ENCODE results near the gene BCR. TPM values are rescaled to one million over a fixed set of nuclear protein-coding genes. Genes with fewer than 3 reads are reported as not detected.

Gene BCR
- total RNA-seq, 1 donor from 2014 or later, result 129 TPM

DNA sequence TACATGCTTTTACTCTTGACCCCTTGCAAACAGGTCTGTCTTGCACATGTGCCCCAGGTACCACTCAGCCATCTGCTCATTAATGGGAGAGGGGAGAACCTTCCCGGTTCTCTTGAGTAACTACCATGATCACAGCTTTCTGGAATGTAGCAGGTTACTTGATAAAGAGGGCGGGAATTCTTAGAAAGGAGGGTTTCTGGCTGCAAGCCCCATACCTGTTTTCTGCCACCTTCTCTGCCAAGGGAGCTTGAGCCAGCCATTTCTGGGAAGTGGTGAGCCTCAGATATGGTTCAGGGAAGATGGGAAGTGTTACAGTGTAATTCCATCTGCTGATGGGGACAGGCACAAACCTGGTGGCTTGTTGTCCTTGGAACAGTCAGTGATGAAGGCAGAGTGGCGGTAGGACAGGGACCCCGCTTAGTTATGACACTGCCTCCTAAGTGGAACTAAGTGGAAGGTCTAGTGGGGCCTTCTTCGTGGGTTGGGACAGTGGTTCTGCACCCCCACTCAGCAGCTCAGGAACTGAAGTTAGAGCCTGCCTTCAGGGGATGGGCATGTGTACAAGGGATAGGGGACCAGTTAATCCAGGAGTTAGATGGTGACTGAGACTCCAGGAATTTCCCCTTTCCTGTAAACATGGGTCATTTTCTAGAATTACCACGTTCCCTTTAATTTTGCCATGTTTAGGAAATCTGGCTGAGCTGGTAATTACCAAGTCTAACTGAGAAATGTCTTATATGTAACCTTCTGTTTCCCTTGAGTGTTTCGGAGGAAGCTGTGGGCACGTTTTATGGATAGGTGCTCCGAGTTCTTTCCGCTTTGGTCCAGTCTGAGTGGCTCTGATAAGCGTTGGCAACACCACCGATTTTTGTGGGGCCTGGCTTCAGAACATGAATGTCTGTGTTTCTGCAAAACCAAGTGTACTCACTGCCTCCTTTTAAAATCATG is 35.3 kb downstream of the BCR start:
- DNase-seq (ENCODE audit: low read depth in 2 of 2), result peak; percentile 70 to 92

DNA sequence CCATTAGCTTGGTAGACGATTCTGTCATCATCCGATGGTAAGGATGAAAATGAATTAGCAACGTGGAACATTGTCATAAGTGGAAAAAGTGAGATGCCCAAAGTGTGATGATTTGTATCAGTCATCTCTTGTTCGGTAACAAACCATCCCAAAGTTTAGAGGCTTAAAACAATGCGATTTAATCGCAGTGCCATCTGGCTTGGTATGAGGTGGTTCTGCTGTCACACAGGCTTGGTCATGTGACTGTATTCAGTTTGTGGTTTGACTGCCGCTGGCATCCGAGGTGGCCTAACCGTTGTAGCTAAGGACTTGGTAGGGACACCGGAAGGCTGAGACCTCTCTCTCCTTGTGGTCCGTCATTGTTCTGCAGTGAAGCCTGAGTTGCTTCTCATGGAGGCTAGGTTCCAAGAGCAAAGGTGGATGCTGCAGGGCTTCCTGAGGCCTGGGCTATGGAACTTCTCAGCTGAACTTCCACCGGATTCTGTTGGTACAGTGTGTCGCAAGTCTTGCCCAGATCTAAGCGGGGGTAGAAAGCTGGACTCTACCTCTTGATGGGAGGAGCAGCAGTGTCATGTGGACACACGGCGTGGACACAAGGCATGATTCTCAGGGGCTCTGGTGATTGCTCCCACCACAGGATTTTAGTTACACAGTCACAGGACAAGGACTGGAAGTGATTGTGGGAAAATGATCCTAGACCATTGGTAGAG is 36.3 kb downstream of the BCR start:
- peak in 1 of 2 donors; percentile 91 for DNase-seq (ENCODE audit: low read depth in 2 of 2)

DNA sequence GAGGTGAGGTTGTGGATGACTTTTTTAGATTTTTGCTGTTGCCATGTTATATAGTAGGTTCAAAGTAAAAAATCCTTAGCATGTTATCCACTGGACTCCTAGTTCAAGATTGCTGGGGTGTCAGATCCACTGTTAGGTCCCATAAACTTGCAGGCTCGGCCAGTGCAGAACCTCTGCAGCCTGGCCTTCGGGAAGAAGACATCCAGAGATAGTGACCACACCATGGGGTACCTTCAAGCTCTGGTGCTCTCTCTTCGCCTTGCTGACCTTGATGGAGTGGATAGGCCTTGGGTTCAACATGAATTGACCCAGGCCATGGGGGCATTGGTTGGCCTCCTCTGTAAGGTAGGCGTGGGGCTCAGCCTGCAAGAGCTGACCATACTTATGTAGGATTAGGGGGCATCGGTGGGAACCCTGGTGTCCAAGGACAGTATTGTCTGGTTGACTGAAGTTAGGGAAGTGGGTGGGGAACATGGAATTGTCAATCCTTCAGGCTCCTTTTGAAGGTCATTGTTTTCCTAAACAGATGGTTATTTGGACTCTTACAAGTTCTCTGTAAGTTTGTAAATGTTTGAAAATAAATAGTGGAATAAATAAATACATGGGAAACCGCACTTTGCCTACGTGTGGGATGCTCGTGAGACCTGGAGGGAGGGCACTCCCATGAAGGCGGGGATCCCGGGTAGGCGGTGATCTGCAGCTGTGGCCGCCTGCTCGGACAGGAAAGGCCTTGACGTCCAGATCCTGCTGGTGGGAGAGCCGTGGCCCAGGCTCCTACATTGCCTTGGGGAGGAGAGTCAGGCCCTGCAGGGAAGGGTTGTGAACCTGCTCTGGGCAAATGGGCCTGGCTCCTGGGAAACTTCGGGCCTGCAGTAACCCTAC is 37.1 kb downstream of the BCR start:
- peak; percentile 80 to 83 for DNase-seq (ENCODE audit: low read depth in 2 of 2)

GRCh38 chr22:23218053-23218866 is 38.0 kb downstream of the BCR start:
- DNase-seq (ENCODE audit: low read depth in 2 of 2), result peak in 1 of 2 donors; percentile 41

DNA sequence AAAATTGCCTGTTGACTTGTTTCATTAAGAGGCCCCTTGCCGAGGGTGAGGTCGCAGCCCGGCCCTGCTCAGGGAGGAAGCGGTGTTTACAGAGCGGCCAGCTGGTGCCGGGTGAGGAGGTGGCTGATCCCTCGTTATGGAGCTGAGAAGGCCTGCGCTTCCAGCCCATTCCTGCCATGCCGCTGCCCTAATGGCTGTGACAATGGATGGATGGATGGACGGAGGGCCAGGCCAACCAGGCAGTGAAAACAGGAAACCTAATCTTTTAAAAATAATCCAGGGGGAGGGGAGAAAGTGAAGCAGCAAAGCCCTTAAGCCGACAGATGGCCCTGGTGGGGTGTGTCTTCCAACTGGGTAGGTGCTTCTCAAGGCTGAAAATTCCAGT is 38.5 kb downstream of the BCR start:
- peak; percentile 82 to 89 for DNase-seq (ENCODE audit: low read depth in 2 of 2)

DNA sequence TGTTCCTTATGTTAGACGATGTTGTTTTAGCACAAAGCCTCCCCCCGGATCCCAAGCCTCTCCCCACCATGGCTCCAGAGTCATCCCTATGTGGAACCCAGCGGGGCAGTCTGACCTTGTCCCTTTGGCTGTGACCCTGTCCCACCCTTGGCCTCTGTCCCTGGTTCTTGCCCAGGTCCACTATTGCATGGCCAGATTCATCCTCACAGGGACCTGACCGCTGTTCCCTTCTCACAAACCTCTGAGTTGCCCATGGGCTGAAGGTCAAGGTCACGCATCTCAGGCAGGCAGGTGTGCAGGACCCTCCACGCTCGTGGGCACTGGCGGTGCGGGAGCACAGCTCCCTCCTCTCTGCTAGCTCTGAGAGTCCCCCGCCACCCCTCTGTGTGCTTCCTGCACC is 39.0 kb downstream of the BCR start:
- no peak for DNase-seq (ENCODE audit: low read depth in 2 of 2)

DNA sequence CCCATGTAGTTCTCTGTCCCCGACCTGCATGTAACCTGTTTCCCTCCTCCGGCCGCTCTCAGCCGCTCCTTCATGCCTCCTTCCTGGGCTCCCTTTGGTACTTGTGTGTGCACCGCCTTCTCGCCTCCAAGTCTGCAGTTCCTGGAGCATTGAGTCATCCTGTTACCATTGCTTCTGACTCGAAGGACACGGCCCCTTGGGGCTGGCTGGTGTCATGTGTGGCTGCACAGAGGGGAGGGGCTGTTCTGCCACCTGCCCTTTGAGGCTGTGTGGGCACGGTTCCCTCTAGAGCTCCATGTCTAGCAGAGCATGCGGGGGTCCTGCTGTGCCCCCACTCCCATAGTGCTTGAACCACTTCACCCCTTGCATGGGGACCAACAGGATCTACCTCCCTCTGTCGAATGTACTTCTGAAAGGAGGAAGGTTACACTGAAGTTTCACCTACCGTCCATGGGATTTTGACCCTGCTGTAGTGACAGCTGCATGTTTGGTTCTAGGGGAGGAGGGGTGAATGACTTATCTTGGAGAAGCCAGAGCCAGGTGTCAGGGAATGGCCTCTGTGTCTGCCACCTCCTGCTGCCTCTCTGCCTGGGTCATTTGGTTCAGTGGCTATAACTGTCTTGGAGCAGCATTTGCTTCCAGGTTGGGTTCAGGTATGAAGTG is 39.6 kb downstream of the BCR start:
- peak in 1 of 2 donors; percentile 77 for DNase-seq (ENCODE audit: low read depth in 2 of 2)

DNA sequence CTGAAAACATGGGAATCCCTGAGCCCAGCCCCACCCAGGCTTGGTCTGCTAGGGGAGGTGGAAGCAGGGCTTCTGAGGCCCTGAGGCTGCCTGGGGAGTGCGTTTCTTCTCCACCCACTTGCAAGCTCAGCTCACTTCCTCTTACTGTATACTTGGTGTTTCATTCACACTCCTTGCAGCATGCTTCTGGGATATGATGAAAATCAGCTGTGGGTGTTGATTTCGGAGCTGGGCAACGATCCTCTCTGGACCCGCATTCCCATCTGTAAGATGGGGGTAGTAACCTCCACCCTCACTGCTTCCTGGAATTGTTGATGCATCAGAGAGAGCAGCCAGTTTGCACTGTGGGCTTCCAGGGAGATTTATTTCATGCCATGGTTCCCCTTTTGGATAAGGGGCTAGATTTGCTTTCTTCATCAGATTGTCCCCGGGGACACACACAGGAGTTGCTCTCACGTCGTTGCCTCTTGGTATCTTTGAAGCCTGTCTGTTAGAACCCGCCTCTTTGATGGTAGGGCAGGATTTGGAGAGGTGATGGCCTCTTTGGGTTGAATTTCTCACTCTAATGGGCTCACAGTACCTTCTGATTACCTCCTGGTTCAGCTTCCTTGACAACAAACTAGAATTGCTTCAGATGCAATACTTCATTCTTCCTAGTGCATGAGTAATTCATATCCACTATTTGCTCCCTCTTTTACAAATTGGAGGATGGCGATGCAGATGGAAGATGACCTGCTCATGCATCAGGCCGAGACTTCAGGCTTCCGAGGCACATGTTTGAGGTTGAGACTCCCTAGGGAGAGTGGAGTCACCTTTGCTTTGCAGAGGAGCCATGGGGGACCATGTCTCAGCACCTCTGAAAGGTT is 40.4 kb downstream of the BCR start:
- peak in 1 of 2 donors; percentile 72 for DNase-seq (ENCODE audit: low read depth in 2 of 2)

- DNase-seq (ENCODE audit: low read depth in 2 of 2), result no peak
Measured at GRCh38 chr22:23221351-23221804, 41.1 kb downstream of the BCR start.

DNA sequence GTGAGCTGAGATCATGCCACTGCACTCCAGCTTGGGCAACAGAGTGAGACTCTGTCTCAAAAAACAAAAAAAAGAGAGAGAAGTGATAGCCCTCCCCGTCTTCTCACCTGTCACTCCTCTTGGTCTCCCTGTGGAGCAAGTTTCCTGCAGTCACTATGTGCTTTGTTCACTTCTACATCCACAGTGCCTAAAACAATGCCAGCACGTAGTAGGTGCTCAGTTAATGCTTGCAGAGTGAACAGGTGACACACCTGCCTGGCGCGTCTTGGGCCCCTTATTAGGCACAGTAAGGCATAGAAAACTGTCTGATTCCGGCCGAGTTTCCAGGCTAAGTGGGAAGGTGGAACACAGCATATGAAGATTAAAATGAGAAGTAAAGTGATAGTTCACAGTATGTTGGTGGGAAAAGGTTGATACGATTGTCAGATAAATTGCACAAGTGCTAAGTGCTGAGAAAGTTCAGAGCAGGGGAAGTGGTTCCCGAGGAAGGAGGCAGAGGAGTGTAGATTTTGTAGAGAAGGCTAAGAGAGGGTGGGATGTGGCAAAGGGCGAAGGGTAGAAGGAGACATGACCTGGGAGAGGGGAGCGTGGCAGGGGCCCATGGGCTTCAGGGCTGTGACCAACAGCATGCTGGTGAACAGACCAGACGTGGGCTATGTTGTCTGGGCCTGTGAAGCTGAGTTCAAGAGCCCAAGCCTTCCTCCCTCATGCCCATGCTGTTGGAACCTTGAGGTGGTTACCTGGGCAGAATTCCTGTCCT is 41.9 kb downstream of the BCR start:
- no peak for DNase-seq (ENCODE audit: low read depth in 2 of 2)

GRCh38 chr22:23222793-23223568 is 42.7 kb downstream of the BCR start:
- DNase-seq (ENCODE audit: low read depth in 2 of 2), result no peak

DNA sequence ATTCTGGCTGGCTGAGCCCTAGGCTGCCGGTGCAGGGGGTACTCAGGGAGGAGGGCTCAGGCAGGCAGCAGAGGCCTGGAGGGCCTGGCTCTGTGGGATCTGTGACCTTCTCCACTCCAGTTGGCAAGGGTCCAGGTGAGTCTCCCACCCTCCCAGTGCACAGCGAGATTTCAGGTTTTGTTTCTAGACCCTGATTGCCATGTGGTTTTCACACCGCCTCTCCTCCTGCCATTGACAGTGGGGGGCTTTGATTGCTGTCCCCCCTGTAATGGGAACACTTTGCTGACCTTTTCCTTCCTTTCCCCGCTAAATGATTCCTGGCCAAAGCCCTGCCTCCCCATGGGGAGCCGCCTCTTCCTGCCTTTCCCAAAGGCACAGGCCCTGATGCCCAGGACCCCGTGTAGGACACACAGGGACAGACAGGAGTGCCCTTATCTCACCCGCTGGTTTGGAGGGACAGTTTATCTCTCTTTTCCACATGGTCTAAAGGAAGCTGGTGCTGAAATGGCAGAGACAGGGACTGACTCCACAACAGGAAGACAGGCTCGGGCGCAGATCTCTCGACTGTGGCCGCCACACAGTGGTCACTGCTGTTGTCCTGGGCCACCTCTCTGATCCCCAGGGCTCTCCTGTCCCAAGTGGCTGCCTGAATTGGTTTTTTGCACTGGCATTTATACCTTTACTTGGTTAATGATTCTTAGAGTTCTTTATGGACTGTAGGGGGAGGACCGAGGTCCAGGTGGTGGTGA is 43.4 kb downstream of the BCR start:
- peak; percentile 46 to 95 for DNase-seq (ENCODE audit: low read depth in 2 of 2)

DNA sequence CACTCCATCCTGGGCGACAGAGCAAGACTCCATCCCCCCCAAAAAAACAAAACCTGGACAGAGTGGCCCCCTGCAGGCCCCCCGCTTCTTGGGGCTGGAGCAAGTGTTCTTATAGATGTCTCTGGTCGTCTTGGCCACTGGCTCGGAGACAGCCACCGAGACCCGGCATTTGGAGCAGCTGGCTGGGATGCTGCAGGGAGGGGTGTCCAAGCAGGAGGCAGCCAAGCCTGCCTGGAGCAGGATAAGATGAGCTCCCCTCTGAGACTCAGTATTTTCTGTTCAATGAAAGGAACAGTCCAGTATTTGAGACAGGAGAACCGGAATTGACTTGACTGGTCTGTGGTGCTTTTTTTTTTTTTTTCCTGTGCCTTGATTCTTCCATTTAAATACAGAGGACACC is 44.5 kb downstream of the BCR start:
- DNase-seq (ENCODE audit: low read depth in 2 of 2), result no peak

DNA sequence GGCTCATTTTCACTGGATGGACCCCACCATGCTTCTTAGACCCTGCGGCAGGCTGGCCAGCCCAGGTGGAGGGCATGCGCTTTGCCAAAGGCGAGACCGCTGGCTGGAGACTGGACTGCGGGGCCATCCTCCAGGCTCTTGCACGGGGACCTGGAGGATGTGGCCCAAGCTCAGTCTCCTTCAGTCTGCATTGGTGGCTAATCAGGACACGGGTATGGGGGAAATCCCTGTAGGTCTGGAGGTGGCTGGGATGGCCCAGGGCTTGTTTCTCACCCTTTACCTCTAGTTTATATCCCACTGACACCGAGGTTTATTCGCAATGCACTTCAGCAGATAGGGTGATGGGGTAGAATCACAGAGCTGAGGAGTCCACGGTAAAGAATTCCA is 45.0 kb downstream of the BCR start:
- no peak for DNase-seq (ENCODE audit: low read depth in 2 of 2)

DNA sequence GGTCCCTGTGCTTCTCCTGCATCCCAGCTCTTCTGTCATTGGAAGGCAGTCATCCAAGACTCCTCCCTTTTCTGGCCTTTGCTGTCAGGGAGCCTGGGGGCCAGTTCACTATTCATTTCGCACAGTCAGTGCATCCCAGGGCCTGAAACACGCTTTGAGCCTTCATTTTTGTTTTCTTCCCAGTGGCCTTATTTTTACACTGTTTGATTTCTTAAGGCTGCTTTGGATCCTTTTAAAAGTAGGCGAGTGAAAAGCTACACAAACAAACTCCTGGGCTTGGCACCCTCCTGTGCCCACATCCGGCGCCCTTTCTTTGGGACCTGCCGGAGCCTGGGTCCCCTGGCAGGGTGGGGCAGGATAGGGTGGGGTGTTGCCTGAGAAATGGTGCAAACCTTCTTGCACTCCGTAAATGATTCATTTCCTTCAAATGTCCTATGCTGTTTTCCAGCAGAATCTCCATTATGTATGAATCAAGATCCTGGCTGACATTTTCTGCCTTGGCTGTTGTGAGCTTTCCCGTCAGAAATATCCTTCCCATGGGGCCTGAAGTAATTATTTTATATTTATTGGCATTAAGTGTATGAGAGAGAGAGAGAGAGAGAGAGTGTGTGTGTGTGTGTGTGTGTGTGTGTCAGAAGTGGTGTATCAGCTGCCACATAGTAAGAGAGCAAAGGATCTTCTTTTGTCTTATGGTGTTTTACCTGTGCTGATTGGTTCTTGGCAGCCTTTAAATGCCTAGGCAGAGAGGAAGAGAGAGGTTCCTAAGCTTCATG is 45.6 kb downstream of the BCR start:
- DNase-seq (ENCODE audit: low read depth in 2 of 2), result peak; percentile 62 to 79

DNA sequence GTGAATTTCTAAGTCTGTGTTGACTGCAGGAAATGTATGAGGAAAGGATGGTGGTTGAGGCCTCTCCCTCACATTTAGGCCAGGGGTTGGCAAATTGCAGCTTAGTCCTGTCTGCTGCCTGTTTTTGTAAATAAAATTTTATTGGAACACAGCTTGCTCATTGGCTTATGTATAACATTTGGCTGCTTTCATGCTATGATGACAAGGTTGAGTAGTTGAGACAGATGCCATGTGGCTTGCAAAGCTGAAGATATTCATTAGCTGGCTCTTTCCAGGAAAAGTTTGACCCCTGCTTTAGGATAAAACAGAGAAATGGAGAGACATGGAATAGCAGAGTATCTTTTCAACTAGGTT is 46.2 kb downstream of the BCR start:
- peak in 1 of 2 donors; percentile 38 for DNase-seq (ENCODE audit: low read depth in 2 of 2)

All from lung microvascular endothelial cell (primary cell).